Cardiac fibroblast (primary cell): ENCODE data around the gene HOXA2.

Experiments used
- DNase-seq, 2 donors: peaks; one replicate each; pipeline versions ENCODE4 v3.0.0 to v3.0.0-alpha.2; 2010; ENCODE audit warnings: low read depth in 2 of 2
- H3K4me3 ChIP-seq, 2 donors: replicated peaks in 1 of 2; 1 replicate in 1 of 2; 2 replicates in 1 of 2; pipeline ENCODE4 v1.5.1; 2011; ENCODE audit warnings: low read depth in 2 of 2, low read length in 2 of 2, mild to moderate bottlenecking in 2 of 2, moderate library complexity in 1 of 2
- CTCF ChIP-seq: IDR thresholded peaks from one replicate; pipeline ENCODE4 v1.5.1; 2011; ENCODE audit warnings: low read depth, mild to moderate bottlenecking, low read length, inconsistent platforms

The HOXA2 gene

DNA sequence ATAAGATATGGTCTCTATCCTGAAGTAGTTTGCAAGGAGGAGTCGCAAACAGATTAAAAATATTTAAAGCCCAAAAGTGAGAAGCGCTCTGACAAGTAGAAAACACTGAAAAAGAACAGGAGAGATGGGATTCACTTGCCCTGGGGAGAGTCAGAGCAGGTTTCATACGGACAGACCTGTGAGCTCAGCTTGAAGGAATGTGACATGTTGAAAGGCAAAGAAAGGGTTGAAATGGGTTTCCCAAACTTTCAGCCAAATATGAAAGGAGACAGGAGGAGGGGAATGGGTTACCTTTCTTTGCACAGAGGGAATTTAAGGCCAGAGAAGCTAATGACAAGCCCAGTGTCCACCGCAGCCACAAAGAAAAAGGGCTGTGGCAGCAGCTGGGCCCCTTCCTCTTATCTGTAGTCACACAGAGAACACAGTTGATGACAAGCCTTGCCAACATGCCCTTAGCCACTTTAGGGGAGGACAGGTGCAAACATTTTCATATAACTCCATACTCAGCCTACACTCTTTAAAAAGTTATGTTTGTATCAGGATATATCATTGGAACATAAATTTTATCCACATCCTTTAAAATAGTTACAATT is 21.5 kb downstream of the HOXA2 start:
- H3K4me3 ChIP-seq = no peak overlapping the region
- TF ChIP-seq CTCF = no peak
- DNase-seq = no peak

- no peak for TF ChIP-seq CTCF
- H3K4me3 ChIP-seq = no peak overlapping the region
- no peak for DNase-seq
Measured at GRCh38 chr7:27079234-27079975, 23.1 kb downstream of the HOXA2 start.

DNA sequence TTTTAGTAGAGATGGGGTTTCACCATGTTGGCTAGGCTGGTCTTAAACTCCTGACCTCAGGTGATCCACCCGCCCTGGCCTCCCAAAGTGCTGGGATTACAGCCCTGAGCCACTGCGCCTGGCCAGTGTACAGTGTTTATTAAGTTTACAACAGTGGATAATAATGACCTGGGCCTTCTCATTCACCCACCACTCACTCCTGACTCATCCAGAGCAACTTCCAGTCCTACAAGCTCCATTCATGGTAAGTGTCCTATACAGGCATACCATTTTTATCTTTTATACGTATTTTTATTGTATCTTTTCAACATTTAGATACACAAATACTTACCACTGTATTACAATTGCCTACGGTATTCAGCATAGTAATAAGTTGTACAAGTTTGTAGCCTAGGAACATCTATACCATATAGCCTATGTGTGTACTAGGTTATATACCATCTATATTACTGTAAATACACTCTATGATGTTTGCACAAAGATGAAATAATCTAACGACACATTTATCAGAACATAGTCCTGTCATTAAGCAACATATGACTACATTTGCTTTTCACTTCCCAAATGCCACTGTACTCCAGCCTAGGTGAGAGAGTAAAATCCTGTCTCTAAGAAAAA is 23.8 kb downstream of the HOXA2 start:
- H3K4me3 ChIP-seq = no peak overlapping the region
- DNase-seq = no peak
- no peak for TF ChIP-seq CTCF

DNA sequence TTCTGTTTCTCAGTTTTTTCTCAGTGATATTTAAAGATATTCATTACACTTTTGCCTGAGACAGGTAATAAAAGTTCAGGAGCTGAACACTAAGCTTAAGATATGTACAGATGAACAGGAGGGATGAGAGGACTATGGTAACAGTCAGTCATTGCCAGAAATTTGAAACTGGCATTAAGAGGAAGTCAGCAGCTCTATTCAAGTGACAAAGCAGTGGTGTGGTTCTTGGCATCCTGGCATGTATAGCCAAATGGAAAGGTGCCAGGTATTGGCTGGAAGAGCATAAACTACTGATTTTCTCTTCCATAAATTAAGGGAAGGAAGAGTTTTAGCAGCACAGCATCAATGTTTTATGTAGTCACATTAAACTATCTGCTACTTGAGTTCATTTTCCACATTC is 29.4 kb downstream of the HOXA2 start:
- H3K4me3 ChIP-seq = no peak overlapping the region
- no peak for DNase-seq
- TF ChIP-seq CTCF = no peak

DNA sequence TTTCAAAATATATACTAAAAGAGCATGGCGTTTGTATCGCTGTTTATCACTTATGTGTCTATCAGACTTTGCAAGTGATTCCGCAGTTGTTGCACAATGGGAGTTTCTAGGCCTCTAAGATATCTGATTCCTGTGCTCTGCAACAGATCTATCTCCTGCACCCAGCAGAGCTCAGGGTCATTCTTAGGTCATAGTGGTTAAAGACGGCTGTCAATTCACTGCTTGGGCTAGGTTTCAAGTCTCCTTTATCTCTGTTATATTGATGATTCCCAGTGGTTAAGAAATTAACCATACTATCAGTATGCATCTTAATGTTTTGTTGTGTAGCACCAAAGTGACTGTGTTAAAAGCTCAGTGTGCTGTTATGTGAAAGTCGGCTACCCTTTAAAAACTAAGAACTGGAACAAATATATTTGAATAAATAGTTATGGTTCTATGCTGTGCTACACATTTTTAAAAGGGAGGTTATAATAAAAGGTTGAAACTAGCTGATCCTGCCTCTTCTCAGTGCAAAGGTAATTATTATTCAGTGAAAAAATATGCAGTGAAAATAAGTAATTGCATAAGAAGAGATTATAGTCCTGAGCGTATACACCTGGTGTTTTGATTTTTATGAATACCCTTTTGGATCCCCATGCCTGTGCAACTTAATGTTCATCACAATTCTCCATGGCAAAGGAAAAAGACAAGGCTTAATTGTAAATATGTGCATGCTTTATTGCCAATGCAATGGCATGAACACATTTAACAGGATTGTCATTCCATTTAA is 30.7 kb downstream of the HOXA2 start:
- TF ChIP-seq CTCF = no peak
- DNase-seq = no peak
- H3K4me3 ChIP-seq = no peak overlapping the region

GRCh38 chr7:27068259-27068658 is 34.2 kb downstream of the HOXA2 start:
- DNase-seq = no peak
- no peak overlapping the region for H3K4me3 ChIP-seq
- TF ChIP-seq CTCF = no peak
